Measurements from ENCODE around the gene COQ3.

GRCh38 chr6:99378636-99379035 is 15.4 kb downstream of the COQ3 start:
- no peak for TF ChIP-seq GATA2 (IDR thresholded peaks at IDR 0.05; ENCODE audit: low read depth, low read length)
- TF ChIP-seq GATA3 (IDR thresholded peaks at IDR 0.05; ENCODE audit: low read depth, low read length), result no peak

Measured in SH-SY5Y (cell line).